ENCODE data around the gene GPRIN3. TPM values are rescaled to one million over a fixed set of nuclear protein-coding genes. Genes with fewer than 3 reads are reported as not detected.

Gene GPRIN3
- total and polyA plus RNA-seq, 10 of the 15 experiments (the other 5 are each of a cell fraction or from before 2014, with no cell fraction given): under 0.01 to 0.05 (median 0.01) TPM; not detected in 6

DNA sequence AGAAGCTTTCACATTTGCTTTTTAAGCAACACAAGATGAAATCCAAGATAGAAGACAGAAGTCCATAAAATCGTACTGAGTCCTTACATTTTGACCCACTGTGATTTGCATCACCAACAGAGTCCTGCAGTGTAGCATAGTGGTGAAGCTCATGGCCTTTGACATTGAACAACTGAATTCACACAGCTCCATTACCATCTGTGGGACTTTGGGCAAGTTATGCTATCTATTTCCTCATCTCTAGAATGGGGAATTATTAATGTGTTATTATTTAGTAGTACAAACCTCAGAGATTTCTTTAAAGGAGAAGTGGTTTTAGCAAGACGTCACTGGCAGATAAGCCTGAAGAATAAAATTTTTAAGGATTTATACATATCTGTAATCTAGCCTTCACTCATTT is 10.7 kb downstream of the GPRIN3 start:
- FAIRE-seq: peak; percentile 13
- no peak overlapping the region for H3K27ac ChIP-seq (ENCODE audit: control insufficient read depth, insufficient read depth)
- TF ChIP-seq ZBTB33 (IDR thresholded peaks at IDR 0.05): no peak
- no peak for TF ChIP-seq BCL3 (IDR thresholded peaks at IDR 0.05; ENCODE audit: borderline replicate concordance, insufficient read depth, low read depth, low read length, poor library complexity, severe bottlenecking)
- TF ChIP-seq BHLHE40 (IDR thresholded peaks at IDR 0.05; ENCODE audit: borderline replicate concordance in 1 of 2, low read depth in 2 of 2, low read length in 1 of 2): no peak
- TF ChIP-seq, protein P1, sequence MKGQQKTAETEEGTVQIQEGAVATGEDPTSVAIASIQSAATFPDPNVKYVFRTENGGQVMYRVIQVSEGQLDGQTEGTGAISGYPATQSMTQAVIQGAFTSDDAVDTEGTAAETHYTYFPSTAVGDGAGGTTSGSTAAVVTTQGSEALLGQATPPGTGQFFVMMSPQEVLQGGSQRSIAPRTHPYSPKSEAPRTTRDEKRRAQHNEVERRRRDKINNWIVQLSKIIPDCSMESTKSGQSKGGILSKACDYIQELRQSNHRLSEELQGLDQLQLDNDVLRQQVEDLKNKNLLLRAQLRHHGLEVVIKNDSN (IDR thresholded peaks at IDR 0.05; ENCODE audit: borderline replicate concordance, extremely low read length, insufficient read depth, low read depth, low read length): no peak
- TF ChIP-seq, protein P2, sequence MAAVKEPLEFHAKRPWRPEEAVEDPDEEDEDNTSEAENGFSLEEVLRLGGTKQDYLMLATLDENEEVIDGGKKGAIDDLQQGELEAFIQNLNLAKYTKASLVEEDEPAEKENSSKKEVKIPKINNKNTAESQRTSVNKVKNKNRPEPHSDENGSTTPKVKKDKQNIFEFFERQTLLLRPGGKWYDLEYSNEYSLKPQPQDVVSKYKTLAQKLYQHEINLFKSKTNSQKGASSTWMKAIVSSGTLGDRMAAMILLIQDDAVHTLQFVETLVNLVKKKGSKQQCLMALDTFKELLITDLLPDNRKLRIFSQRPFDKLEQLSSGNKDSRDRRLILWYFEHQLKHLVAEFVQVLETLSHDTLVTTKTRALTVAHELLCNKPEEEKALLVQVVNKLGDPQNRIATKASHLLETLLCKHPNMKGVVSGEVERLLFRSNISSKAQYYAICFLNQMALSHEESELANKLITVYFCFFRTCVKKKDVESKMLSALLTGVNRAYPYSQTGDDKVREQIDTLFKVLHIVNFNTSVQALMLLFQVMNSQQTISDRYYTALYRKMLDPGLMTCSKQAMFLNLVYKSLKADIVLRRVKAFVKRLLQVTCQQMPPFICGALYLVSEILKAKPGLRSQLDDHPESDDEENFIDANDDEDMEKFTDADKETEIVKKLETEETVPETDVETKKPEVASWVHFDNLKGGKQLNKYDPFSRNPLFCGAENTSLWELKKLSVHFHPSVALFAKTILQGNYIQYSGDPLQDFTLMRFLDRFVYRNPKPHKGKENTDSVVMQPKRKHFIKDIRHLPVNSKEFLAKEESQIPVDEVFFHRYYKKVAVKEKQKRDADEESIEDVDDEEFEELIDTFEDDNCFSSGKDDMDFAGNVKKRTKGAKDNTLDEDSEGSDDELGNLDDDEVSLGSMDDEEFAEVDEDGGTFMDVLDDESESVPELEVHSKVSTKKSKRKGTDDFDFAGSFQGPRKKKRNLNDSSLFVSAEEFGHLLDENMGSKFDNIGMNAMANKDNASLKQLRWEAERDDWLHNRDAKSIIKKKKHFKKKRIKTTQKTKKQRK (IDR thresholded peaks at IDR 0.05; ENCODE audit: low read depth, low read length): no peak
- TF ChIP-seq RCOR1 (conservative IDR thresholded peaks at IDR 0.05; ENCODE audit: low read depth, low read length): no peak
- no peak for TF ChIP-seq ZSCAN29 (IDR thresholded peaks at IDR 0.05)
- no peak for TF ChIP-seq HDAC2 (IDR thresholded peaks at IDR 0.05)
- TF ChIP-seq, protein P3, sequence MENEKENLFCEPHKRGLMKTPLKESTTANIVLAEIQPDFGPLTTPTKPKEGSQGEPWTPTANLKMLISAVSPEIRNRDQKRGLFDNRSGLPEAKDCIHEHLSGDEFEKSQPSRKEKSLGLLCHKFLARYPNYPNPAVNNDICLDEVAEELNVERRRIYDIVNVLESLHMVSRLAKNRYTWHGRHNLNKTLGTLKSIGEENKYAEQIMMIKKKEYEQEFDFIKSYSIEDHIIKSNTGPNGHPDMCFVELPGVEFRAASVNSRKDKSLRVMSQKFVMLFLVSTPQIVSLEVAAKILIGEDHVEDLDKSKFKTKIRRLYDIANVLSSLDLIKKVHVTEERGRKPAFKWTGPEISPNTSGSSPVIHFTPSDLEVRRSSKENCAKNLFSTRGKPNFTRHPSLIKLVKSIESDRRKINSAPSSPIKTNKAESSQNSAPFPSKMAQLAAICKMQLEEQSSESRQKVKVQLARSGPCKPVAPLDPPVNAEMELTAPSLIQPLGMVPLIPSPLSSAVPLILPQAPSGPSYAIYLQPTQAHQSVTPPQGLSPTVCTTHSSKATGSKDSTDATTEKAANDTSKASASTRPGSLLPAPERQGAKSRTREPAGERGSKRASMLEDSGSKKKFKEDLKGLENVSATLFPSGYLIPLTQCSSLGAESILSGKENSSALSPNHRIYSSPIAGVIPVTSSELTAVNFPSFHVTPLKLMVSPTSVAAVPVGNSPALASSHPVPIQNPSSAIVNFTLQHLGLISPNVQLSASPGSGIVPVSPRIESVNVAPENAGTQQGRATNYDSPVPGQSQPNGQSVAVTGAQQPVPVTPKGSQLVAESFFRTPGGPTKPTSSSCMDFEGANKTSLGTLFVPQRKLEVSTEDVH (IDR thresholded peaks at IDR 0.05; ENCODE audit: low read depth, partially characterized antibody): no peak

More for the DNA sequence above, 10.7 kb downstream of the GPRIN3 start:
- Histone ChIP-seq H3K4me1 (ENCODE audit: control insufficient read depth, insufficient read depth, low read length) (peaks cover 8% of the 10 kb centered on the region; the same call in 1 of the 2 replicates), H2AFZ (ENCODE audit: control insufficient read depth, low read depth, low read length) (no peak overlapping the region), H3K9me3 (replicated peaks; ENCODE audit: control insufficient read depth, insufficient read depth, low read length) (no peaks in the 10 kb centered on the region; the same call in 2 of the 3 replicates), H3K27me3 (replicated peaks in 1 of 2; ENCODE audit: control insufficient read depth in 2 of 2, insufficient read depth in 2 of 2, low read length in 1 of 2) (peaks cover 0 to 2% of the 10 kb centered on the region in 2 experiments; a peak in 1 of 4 replicates), H3K79me2 (ENCODE audit: control insufficient read depth, insufficient read depth, low read length) (no peaks in the 10 kb centered on the region), H3K9ac (ENCODE audit: control insufficient read depth, insufficient read depth, low read length) (no peak overlapping the region), H3K4me3 (no peak overlapping the region), H3K4me2 (ENCODE audit: control insufficient read depth, insufficient read depth) (no peak overlapping the region), H4K20me1 (ENCODE audit: control insufficient read depth, insufficient read depth) (no peaks in the 10 kb centered on the region), H3K36me3 (ENCODE audit: control insufficient read depth in 2 of 2, insufficient read depth in 2 of 2, low read length in 1 of 2) (no peaks in the 10 kb centered on the region)
- RAD21 ChIA-PET (ENCODE audit: unreplicated experiment): interaction anchor here (0.6 kb wide), 1 partner anchor 29 kb away, joined by 3 read pairs; no protein-coding TSS in a partner anchor
- POLR2A ChIA-PET: no interaction called here
- no peak for DNase-seq (ENCODE audit: low read depth, low spot score)
- WGBS (ENCODE audit: insufficient coverage, insufficient replicate concordance, low lambda C conversion rate, missing lambda C conversion rate): 26% methylated on average over 2 of the region's 2 CpGs
- ATAC-seq: no peak
- intact Hi-C loops (cut with micrococcal nuclease; ENCODE audit: unreplicated experiment): no loop called here
- CTCF ChIA-PET: interaction anchor here (0.8 to 1.3 kb wide), 2 partner anchors 71 to 597 kb away, joined by 3 read pairs; partner anchors contain the start of gene MMRN1
- in situ Hi-C loops (cut with MboI): no loop called here
- SMC1A ChIA-PET (ENCODE audit: uncharacterized antibody, unreplicated experiment): no interaction called here
- BruUV-seq (replicated peaks): no TSS peak
